HG03342 (cell line): ENCODE measurements around the gene ADAT1.
A peak's percentile ranks its signal among the peaks of the same experiment; 100 is the strongest.
"Not testable (repeated sequence)": the region's sequence is repeated elsewhere in the genome, so short reads cannot be mapped to it uniquely, and the experiment has no call there.

ENCODE experiments used
- ATAC-seq: cut with Tn5 transposase; IDR thresholded peaks from one replicate; pipeline ENCODE4 v1.9.1; 2021; ENCODE audit warnings: mild to moderate bottlenecking, moderate library complexity; ENCODE audit not compliant: unreplicated experiment

Gene ADAT1

DNA sequence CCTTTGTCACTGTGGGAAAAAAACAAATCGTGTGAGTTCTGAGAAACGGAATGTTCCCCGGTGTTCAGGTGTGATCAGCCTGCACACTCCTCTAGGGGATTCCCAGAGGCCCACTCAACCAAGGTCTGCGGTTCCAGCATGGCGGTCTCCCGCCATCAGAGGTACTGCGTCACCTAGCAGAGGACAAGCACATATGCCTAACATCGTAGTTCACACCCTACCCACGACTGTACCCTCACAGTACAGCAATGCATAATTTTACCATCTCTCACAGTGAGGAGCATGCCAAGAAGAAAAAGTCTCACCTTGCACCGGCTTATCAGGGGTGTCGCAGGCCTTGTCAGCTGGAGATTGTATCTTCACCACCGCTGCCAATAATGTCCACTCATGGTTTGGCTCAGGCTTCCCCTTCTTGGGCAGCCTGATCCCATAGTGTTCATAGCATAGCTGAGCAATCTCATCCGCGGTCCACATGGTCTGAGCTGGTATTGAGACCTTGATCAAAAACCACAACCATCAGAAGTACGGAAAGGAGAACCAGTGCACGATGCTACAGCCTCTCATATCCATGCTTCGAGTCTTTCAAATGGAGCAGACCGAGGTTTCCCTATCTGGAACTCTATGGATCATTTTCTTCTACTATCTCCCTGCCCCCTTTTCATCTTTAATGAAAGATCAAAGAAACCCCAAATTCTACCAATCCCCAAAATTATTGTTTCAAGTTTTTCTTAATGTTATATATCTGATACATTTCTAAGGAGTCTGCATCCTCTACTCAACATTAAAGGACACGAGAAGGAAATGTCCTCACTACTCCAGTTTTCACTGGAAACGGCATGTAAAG is 2.5 kb downstream of the ADAT1 start:
- no peak for ATAC-seq

DNA sequence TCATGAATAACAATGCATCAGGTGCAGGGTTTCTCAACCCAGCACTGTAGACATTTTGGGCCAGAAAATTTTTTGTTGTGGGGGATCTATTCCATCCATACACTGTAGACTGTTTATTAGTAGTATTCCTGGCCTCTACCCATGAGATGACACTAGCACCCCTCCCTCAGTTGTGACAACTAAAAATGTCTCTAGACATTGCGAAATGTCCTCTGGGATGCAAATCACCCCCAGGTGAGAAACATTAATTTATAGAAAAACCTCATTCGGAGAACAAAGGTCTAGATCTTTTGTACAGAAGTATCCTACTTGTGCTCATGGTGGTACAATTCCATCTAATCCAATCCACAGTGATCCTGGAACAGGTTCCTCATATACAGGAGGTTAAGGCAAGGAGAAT is 4.3 kb downstream of the ADAT1 start:
- no peak for ATAC-seq

DNA sequence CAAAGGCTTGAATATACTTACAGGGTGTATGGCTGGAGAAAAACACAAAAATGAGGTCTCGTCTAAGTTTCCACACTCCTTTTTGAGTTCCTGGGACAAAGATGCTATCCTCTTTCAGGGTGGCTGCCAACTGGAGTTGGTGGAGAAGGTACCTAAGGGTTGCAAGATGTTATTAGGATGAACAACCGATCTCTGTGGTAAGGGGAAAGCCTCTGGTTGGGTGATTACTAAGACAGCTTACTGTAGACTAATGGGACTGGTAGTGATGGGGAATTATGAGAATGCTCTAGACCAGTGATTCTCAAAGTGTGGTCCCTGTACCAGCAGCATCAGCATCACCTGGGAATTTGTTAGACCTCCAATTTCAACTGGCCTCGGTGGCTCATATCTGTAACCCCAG is 6.0 kb downstream of the ADAT1 start:
- no peak for ATAC-seq

DNA sequence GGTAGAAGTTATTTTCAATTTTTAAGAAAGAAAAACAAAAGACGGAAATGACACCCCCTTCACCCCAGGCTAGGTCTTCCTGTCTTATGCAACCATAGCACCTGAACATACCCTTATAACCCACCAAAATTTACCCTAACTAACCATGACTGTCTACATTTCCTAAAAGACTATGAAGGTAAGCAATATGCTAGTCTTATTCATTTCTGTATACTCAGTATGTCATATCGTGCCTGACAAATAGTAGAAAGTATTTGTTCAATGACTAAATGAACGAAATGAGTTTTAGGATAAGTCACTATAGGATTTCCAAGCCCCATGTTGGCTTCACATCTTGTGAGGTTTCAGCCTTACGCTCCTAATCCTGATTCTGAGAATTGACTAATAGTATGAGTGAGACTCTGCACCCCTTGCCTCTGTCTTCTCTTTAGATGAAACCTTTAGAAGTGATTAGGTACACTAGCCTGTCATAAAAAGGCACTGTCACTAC is 6.5 kb downstream of the ADAT1 start:
- ATAC-seq = no peak

DNA sequence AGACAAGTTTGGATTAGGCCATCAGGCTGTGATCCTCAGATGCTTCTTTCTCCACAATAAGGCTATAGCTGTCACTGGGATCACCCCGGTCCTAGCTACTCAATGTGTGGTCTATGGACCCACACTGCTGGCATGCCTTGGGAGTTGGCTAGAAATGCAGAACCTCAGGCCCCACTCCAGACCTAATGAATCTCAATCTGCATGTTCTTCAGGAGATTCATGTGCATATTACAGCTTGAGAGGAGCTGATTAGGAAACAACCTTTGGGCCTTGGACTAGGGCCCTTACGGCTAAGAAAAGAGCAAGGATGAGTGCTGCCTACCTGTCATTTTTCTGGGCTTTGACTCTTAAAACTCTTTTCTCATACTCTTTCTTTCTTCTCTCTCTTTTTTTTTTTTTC is 7.5 kb downstream of the ADAT1 start:
- no peak for ATAC-seq

DNA sequence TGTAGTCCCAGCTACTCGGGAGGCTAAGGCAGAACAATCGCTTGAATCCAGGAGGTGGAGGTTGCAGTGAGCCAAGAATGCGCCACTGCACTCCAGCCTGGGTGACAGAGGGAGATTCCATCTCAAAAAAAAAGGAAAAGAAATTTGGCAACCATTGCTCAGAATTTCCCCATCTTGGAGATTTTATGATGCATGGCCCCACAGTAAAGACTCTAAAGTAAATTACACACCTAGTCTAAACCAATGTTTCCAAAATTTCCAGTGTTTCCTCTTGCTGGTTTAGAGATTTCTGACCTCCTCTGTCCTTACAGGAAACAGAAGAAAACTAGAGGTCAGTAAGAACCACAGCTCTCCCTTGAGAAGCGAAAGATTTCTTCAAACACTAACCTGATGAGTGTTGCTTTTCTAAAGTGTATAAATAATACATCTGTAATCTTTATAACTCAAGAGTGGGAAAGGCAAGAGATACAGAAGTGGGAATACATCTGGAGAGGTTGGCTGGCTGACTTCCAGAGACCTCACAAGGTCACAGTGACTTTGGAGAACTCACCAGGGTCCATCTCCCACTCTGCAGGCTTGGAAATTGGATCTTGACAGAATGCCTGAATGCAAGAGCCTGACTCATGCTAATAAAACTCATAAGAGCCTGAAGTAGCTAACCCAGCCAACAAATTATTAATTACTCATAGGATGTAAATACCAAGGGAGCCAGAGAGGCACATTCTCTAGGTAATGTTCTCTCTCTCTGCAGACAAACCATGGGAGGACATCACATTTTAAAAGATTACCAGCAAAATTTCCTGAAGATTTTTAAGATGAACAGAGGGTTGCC is 8.8 kb downstream of the ADAT1 start:
- no peak for ATAC-seq

DNA sequence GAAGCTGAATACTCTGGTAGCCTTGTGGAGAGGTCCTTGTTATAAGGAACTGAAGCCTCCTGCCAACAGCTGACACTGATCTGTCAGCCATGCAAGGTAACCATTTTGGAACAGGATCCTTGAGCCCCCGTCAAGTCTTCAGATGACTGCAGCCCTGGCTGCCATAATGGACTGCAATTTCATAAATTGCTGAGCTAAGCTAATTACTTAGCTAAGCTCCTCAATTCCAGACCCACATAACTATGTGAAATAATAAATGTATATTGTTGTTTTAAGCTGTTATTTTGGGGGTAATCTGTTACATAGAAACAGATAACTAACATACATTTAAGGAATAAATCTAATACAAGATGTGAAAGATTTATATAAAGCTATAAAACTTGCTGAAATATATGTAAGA is 16.6 kb downstream of the ADAT1 start:
- no peak for ATAC-seq

DNA sequence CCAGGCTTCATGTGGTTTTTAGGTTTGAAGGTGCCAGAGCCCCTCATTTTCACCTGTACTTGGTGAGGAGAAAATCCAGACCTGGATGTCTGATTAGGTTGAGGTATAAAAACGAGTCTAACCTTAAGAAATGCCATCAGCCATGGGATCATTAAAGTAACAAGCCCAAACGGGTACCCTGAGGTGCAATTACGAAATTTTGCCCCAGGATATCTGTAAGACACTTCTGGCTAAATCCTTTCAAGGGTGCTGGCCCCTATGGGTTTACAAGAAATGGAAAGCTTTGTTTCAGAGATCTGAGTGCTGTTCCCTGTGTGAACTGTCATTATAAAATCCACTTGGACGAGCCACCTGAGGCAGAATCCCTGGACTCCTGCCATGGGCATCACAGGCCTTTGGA is 19.8 kb downstream of the ADAT1 start:
- no peak for ATAC-seq

DNA sequence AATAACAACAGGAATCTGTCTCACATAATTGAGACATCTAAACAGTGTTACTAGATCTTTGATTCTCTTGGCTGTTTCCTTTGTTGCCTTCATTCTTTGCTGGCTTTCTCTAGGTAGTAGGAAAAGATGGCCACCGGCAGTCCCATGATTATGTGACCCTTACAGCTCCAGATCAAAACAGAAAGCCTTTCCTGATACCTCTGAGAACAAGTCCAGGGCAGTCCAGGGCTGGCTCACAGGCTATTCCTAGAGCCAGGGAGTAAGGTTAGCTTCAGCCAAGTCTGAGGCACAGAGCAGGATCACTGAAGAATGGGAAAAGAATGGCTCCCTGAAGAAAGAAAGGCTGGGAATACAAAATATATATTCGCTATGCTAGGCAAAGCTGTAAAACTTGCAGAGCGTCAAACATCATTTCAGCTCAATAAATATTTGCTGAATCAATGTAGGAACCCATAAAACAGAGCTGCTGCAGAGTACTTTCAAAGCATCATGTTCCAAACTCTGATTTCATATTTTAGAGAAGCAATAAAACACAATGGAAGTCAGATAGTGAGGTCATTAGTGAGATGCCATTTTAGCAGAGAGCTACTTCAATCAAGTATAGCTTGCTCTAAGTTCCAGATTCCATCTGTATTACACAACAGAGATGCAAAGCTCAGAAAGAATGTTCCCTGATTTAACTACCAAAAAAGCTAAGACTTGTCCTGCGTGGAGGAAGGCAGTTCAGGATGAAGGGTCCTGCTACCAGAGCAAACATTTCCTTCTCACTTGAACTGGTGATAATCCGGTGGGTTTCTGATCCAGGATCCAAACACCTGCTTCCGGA is 23.4 kb downstream of the ADAT1 start:
- no peak for ATAC-seq

DNA sequence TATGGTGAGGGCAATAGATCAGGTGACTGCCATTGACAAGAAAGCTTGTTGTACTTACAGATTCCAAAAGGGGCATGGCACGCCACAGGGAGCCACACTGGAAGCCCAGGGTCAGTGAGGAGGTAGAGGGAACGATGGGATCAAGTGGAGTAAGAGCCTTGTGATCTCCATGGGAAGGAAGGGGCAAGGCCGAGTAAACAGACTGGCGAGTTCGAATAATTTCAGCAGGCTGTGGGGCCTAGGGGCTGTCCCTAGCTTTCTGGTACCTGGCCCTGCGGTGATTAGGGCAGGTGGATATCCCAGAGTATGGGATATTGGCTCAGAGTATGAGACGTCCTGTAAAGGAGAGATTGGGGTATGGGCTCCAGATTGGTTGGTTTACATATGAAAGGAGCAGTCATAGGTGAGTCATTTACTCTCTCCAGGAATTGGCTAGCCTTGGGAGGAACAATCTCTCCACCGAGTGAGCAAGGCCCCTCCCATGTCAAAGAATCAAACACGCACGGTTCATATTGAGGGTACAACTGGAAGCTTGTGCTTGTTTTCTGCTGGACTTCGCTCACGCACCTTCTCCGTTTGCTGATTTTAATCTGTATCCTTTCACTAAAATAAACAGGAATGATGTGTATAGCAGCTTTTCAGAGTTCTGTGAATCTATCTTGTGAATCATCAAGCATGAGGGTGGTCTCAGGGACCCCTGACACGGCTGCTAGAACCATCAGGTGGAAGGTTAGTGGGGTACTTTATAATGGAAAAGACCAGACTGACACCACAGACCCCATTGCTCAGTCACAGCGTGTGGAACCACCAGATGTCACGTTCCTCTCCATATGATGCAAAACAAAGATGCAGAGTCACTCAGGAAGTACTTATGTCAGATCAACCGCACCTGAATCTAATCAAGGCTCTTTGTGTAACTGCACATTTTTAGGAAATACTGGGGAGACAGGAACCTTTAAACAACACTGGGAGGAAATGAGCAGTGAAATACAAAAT is 29.0 kb downstream of the ADAT1 start:
- no peak for ATAC-seq

DNA sequence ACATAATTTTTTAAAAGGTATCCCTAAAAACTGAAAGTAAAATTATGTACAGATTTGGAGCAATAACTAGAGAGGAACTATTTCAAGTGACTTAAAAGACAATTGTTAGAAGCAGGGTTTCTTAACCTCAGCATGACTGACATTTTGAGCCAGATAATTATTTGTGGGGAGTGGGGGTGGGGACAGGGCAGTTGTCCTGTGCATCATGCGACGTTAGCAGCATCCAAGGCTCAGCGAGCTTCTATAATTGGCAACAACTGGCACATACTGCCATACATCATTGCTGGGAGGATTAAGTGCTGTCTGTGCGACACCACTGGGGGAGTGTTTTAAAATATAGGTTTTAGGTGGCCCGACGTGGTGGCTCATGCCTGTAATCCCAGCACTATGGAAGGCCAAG is 29.8 kb downstream of the ADAT1 start:
- no peak for ATAC-seq

DNA sequence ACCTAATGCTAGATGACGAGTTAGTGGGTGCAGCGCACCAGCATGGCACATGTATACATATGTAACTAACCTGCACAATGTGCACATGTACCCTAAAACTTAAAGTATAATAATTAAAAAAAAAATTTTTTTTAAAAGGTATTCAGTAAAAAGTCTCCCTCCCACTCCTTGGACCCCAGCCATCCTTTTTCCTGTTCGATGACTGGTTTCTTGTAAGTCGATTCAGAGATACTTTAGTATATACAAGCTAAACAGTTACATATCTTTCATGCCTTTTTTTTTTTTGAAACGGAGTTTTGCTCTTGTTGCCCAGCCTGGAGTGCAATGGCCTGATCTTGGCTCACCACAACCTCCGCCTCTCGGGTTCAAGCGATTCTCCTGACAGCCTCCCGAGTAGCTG is 31.2 kb downstream of the ADAT1 start:
- ATAC-seq = not testable (repeated sequence)

DNA sequence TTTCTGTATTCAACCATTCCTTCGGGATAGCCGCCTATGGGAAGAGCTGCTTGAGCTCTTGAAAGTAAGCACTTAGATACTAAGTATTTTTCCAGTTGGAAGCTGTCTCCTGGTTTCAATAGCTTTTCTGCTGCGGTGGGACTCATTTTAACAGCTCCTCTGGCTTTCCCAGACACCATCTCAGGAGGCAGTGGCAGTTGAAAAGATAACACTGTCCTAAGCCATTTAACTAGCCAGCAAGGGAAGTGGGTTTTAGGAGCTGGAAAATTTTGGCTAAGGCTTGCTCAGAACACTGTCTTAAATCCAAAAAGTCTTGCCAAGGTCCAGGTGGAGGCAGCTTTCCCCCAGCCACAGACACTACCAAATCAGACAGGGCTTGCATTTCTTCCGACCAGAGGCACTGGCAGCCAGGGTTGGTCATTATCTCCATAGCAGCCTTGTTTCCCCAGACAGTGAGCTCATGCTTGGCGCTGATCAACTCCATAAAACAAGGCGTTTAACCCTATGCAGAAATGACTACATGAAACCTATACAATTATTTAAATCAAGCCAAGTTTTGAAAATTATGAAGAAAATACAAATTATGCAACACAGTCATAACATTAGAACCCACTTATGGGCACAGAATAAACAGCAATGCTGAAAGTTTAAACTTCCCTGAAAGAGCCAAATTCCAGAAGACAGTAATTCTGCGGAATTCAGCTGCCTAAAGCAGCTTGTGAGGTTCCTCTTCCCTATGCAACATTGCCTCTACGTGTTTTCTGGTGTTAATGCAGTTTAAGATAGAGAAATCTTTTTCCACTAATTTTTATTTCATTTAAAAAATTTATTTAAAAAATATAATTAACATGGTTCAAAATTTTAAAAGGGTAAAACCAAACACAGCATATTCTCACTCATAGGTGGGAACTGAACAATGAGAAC is 31.9 kb downstream of the ADAT1 start:
- ATAC-seq = no peak

DNA sequence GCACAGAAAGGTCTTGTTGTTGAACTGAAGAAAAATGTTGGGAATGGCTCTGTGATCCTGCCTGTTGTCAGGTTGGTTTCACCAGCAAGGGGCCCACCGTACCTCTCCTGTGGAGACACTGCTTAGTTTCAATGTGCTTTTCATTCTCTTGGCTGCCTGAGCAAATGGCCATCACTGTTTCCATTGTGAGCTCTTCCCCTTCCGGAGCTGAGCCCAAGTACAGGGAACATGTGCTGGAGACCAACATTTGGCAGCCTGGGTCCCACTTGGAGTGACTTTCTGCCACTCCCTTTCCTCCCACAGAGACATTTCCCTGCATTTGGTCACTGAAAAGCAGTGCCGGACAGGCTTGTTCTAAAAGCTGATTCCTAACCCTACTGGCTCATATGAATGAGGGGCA is 33.8 kb downstream of the ADAT1 start:
- ATAC-seq = no peak

DNA sequence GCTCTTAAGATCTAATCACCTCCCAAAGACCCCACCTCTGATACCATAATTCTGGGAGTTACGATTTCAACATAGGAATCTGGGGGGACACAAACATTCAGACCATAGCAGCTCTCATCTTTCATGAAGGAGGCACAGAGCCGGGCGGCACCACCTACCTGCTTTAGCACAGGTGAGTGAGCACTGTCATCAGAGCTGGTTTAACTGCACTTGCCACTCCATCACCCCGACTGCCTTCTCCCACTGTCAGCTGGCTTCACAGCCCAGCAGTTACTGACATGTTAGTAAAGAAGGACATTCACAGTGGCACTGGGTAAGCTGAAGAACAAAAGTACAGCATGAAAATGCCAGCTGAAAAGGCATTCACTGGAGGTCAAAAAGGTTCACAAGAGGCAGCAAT is 34.4 kb downstream of the ADAT1 start:
- ATAC-seq = no peak

DNA sequence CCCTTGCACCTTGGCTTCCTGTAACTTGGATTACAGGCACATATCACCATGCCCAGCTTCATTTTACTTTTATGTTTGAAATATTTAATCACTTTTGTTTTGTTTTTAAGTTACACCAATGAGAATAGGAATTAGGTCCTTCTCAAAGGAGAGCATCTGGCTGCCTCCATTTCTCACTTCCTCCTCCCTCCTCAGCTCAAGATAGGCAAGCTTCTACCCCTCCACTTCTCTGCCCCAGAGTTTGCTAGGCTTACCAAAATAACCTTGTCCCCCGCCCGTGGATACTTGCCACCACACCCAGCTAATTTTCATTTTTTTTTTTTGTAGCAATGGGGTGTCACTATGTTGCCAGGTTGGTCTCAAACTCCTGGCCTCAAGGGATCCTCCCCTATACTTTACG is 39.0 kb downstream of the ADAT1 start:
- ATAC-seq = no peak

DNA sequence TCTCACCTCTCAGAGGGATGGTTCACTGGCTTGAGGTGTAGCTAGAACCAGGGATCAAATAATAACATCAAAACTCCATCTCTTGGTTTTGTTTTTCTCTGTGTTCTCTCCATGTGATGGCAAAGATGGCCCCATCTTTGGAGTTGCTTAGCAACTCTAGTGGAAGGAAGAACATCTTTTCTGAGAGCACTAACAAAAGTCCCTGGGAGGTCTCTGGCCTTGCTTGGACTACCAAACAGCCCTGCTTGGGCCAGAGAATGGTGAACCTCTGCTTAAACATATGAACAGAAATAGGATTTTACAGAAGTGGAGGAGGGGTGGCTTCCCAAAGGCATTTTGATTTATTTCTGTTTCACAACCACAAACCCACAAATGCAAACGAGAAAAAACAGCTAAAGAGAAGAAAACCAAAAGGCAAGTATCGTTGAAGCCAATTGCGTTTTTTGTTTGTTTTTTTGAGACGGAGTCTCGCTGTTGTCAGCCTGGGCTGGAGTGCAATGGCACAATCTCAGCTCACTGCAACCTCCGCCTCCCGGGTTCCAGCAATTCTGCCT is 43.7 kb downstream of the ADAT1 start:
- ATAC-seq = peak; percentile 41

DNA sequence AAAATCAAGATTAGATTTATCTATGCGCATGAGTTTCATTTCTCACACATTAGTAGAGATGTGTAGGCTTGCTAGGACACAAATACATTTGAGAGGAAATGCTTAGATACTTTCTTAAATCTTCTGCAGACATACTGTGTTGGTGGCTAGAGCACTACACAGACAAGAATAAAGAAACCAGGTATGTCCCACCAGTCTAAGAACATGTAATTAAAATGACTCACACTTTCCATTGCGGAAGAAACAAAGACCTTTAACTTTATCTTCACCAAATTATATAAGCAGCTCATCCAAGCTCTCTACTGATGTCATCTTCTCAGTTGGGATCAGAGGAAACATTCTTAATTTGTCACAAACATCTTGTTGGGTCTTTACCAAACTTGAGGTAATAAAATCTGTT is 44.4 kb downstream of the ADAT1 start:
- ATAC-seq = no peak

DNA sequence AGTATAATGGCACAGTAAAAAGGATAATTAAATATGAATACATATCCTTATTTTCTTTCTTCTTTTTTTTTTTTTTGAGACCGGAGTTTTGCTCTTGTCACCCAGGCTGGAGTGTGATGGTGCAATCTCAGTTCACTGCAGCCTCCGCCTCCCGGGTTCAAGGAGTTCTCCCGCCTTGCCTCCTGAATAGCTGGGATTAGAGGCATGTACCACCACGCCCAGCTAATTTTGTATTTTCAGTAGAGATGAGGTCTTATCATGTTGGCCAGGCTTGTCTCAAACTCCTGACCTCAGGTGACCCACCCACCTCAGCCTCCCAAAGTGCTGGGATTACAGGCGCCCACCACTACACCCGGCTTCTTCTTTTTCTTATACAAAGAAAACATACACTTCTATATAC is 44.9 kb downstream of the ADAT1 start:
- ATAC-seq = no peak
